Measurements from ENCODE around the gene COL18A1.
"Not testable (repeated sequence)": the region's sequence is repeated elsewhere in the genome, so short reads cannot be mapped to it uniquely, and the experiment has no call there.

COL18A1 gene

GRCh38 chr21:45503226-45503625 lies 98.3 kb downstream of the COL18A1 start:
- H3K9me3 Mint-ChIP-seq, H3K4me3 Mint-ChIP-seq, H3K4me1 Mint-ChIP-seq, H3K27ac Mint-ChIP-seq, H3K27me3 Mint-ChIP-seq, H3K36me3 Mint-ChIP-seq: not testable (repeated sequence)

GRCh38 chr21:45504021-45504515 lies 99.1 kb downstream of the COL18A1 start:
- Mint-ChIP-seq H3K4me1 (peaks cover 6% of the 10 kb centered on the region), H3K4me3 (no peak overlapping the region), H3K27me3 (no peaks in the 10 kb centered on the region), H3K36me3 (peaks cover 2% of the 10 kb centered on the region), H3K9me3 (no peaks in the 10 kb centered on the region), H3K27ac (peak overlapping the region; percentile 41)

- H3K36me3 Mint-ChIP-seq = peaks cover 2% of the 10 kb centered on the region
- H3K9me3 Mint-ChIP-seq = no peaks in the 10 kb centered on the region
- no peak overlapping the region for H3K27ac Mint-ChIP-seq
- no peak overlapping the region for H3K4me3 Mint-ChIP-seq
- peaks cover 2% of the 10 kb centered on the region for H3K4me1 Mint-ChIP-seq
- H3K27me3 Mint-ChIP-seq = no peaks in the 10 kb centered on the region
Observed at GRCh38 chr21:45504516-45505415, 99.8 kb downstream of the COL18A1 start.

DNA sequence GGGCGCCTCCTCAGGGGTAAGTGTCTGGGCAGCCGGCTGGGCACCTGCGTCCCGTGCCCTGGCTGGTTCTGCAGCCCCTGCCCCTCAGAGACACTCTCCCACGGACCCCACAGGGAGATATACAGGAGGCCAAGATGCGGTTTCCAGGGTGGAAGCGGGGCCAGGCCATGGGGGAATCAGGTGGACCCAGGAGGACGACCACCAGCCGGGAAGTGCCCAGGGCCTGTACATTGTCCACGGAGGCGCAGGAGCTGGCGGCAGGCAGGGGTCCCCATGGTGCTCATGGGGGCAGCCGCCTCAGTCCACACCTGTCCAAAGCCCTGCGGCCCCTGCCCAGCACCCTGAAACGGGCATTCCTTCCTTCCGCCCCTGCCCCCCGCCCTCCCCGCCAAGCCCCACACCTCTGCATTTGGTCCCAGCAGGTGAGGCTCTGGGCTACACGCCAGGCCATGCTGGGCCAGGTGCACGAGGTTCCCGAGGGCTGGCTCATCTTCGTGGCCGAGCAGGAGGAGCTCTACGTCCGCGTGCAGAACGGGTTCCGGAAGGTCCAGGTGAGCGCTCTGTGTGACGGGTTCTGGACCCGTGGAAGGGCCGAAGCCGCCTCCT lies 100.6 kb downstream of the COL18A1 start:
- H3K4me3 Mint-ChIP-seq = no peak overlapping the region
- no peaks in the 10 kb centered on the region for H3K9me3 Mint-ChIP-seq
- H3K36me3 Mint-ChIP-seq = peaks cover 2% of the 10 kb centered on the region
- no peak overlapping the region for H3K27ac Mint-ChIP-seq
- H3K27me3 Mint-ChIP-seq = no peaks in the 10 kb centered on the region
- no peaks in the 10 kb centered on the region for H3K4me1 Mint-ChIP-seq

GRCh38 chr21:45506241-45506817 lies 101.4 kb downstream of the COL18A1 start:
- no peaks in the 10 kb centered on the region for H3K4me1 Mint-ChIP-seq
- H3K27me3 Mint-ChIP-seq = no peaks in the 10 kb centered on the region
- peaks cover 2% of the 10 kb centered on the region for H3K36me3 Mint-ChIP-seq
- H3K4me3 Mint-ChIP-seq = no peak overlapping the region
- no peak overlapping the region for H3K27ac Mint-ChIP-seq
- no peaks in the 10 kb centered on the region for H3K9me3 Mint-ChIP-seq

DNA sequence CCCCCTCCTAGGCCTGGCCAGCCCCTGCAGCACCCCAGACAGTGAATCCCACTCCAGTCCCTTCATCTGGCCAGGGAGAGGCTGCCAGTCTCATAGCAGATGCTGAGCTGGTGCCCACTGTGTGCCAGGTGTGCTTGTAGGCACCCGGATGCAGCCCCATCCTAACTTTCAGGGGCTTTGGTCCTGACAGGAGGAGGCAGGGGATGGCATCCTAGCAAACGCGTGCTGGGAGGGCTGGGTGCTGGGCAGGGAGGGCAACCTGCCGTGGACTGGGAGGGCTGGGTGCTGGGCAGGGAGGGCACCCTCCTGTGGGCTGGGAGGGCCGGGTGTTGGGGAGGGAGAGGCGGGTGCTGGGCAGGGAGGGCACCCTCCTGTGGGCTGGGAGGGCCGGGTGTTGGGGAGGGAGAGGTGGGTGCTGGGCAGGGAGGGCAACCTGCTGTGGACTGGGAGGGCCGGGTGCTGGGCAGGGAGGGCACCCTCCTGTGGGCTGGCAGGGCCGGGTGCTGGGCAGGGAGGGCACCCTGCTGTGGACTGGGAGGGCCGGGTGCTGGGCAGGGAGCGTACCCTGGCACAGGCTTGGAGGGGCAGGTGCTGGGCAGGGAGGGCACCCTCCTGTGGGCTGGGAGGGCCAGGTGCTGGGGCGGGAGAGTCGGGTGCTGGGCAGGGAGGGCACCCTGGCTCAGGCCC lies 102.0 kb downstream of the COL18A1 start:
- peaks cover 2% of the 10 kb centered on the region for H3K36me3 Mint-ChIP-seq
- H3K9me3 Mint-ChIP-seq = no peaks in the 10 kb centered on the region
- H3K27me3 Mint-ChIP-seq = no peaks in the 10 kb centered on the region
- no peak overlapping the region for H3K4me3 Mint-ChIP-seq
- H3K27ac Mint-ChIP-seq = no peak overlapping the region
- no peaks in the 10 kb centered on the region for H3K4me1 Mint-ChIP-seq

- Mint-ChIP-seq H3K4me1 (no peaks in the 10 kb centered on the region), H3K27ac (peak overlapping the region; percentile 84), H3K9me3 (no peaks in the 10 kb centered on the region), H3K4me3 (no peak overlapping the region), H3K27me3 (no peaks in the 10 kb centered on the region), H3K36me3 (no peaks in the 10 kb centered on the region)
Observed at GRCh38 chr21:45507523-45507875, 102.5 kb downstream of the COL18A1 start.

GRCh38 chr21:45507888-45508508 lies 103.0 kb downstream of the COL18A1 start:
- Mint-ChIP-seq H3K36me3 (no peaks in the 10 kb centered on the region), H3K27ac (peak overlapping the region; percentile 84), H3K4me3 (no peak overlapping the region), H3K27me3 (no peaks in the 10 kb centered on the region), H3K4me1 (no peaks in the 10 kb centered on the region), H3K9me3 (no peaks in the 10 kb centered on the region)

DNA sequence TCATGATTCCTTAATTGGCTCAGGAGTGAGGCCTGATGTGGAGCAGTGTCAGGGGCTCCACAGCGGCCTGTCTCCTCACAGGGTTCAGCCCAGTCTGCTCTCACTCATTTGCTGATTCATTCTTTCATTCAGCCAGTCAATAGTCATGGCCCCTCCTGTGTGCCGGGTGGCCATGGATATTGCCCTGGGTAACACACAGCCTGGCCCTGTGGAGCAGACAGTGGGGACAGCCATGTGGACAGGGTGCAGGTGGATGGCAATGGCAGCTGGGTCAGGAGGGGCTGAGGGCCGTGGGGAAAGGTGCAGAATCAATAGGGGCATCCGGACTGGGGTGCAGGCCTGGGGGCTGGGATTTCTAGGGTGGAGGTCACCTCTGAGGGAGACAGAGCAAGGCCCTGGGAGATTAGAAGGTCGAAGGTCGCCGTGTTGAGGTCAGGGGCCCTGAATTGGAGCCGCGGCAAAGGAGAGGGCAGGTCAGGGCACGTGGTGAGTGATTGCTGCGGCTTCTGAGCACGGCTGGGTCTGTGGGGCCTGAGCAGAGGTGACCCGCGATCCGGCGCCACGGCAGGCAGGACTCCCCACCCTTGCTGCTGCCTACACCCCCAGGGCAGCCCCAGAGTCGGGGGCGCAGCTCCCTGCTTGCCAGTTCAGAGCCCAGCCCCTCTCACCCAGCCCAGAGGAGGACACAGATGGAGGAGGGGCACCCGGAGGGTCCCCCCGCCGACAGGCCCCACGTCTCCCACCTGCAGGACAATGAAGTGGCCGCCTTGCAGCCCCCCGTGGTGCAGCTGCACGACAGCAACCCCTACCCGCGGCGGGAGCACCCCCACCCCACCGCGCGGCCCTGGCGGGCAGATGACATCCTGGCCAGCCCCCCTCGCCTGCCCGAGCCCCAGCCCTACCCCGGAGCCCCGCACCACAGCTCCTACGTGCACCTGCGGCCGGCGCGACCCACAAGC lies 103.9 kb downstream of the COL18A1 start:
- Mint-ChIP-seq H3K4me1 (no peaks in the 10 kb centered on the region), H3K27me3 (no peaks in the 10 kb centered on the region), H3K9me3 (no peaks in the 10 kb centered on the region), H3K27ac (peak overlapping the region; percentile 51), H3K36me3 (no peaks in the 10 kb centered on the region), H3K4me3 (no peak overlapping the region)

GRCh38 chr21:45509566-45510465 lies 104.9 kb downstream of the COL18A1 start:
- Mint-ChIP-seq H3K4me1 (no peaks in the 10 kb centered on the region), H3K36me3 (no peaks in the 10 kb centered on the region), H3K4me3 (no peak overlapping the region), H3K9me3 (no peaks in the 10 kb centered on the region), H3K27ac (no peak overlapping the region), H3K27me3 (no peaks in the 10 kb centered on the region)

DNA sequence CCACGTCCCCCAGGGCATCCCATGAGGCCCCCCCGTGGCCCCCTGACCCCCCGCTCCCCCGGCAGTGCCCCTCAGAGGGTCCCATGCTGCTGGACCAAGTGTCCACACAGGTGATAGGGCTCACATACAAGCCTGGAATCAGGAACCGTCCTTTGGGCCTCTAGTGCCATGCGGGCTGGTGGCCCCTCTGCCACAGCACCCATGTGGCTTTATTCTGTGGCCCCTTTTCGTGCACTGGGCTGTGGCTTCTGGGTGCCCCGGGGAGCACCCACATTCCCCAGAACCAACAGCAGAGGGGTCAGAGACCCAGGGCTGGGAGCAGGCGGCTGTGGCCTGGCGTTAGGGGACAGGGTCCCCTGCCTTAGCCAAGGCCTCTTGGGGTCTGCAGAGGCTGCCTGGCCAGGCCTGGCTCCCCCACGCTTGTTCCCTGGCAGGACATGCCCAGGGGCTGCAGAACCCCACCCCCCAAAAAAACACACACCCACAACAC lies 105.5 kb downstream of the COL18A1 start:
- Mint-ChIP-seq H3K27me3 (no peaks in the 10 kb centered on the region), H3K4me1 (no peaks in the 10 kb centered on the region), H3K36me3 (no peaks in the 10 kb centered on the region), H3K9me3 (no peaks in the 10 kb centered on the region), H3K27ac (no peak overlapping the region), H3K4me3 (no peak overlapping the region)

DNA sequence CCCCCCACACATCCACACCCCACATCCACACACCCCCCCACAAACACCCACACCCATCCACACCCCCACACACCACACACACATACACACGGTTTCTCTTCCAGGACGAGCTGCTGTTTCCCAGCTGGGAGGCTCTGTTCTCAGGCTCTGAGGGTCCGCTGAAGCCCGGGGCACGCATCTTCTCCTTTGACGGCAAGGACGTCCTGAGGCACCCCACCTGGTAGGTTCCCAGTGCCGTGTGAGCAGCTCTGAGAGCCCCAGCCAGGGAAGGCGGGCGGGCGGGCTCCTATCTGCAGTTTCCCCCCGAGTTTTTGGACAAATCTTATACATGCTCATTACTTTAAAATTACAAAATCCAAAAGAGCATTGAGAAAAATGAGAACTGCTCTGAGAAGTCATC lies 106.0 kb downstream of the COL18A1 start:
- no peak overlapping the region for H3K27ac Mint-ChIP-seq

DNA sequence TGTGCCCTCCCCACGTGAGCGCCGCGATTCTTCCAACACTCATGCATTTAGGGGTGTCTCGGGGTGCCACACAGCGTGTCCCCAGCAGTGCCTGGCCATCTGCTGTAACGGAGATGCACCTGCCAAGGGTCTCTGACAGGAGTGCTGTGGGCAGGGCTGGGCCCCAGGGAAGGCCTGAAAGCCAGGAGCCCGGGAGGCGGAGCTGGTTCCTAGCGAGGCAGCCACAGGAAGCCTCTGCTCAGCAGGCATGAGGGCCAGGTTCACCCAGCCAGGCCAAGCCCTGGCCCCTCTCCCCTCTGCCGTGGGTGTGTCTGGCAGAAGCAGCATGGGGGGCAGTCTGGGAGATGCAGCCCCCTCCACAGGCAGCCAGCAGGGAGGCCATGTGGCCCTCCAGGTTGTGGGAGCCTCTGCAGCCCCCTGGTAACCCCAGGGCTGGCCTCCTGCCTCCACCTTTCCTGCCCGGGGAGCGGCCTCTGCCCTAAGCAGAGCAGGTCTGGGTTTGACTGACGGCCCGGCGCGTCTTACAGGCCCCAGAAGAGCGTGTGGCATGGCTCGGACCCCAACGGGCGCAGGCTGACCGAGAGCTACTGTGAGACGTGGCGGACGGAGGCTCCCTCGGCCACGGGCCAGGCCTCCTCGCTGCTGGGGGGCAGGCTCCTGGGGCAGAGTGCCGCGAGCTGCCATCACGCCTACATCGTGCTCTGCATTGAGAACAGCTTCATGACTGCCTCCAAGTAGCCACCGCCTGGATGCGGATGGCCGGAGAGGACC lies 106.9 kb downstream of the COL18A1 start:
- Mint-ChIP-seq H3K27me3 (no peaks in the 10 kb centered on the region), H3K9me3 (no peaks in the 10 kb centered on the region), H3K36me3 (no peaks in the 10 kb centered on the region), H3K27ac (no peak overlapping the region), H3K4me3 (no peak overlapping the region), H3K4me1 (no peaks in the 10 kb centered on the region)

More for the DNA sequence above, 106.0 kb downstream of the COL18A1 start:
- no peaks in the 10 kb centered on the region for H3K27me3 Mint-ChIP-seq
- H3K4me3 Mint-ChIP-seq = no peak overlapping the region
- H3K36me3 Mint-ChIP-seq = no peaks in the 10 kb centered on the region
- H3K9me3 Mint-ChIP-seq = no peaks in the 10 kb centered on the region
- no peaks in the 10 kb centered on the region for H3K4me1 Mint-ChIP-seq
